Stimulated activated CD8-positive, alpha-beta memory T cell treated with anti-CD3 and anti-CD28 coated beads, Interleukin-7, amount 100 ng/mL, for 1 hour (primary cell): ENCODE data around the gene STARD8.

Experiments
- DNase-seq, 2 donors: peaks; one replicate each; pipeline ENCODE4 v3.0.0-alpha.2; 2020; ENCODE audit warnings: low read depth in 2 of 2

Gene STARD8

GRCh38 chrX:68692651-68693050, 45.2 kb downstream of the STARD8 start:
- DNase-seq, result no peak

- no peak for DNase-seq
These were observed 46.3 kb downstream of the STARD8 start for GRCh38 chrX:68693481-68694434.

GRCh38 chrX:68694435-68695205, 47.2 kb downstream of the STARD8 start:
- DNase-seq, result no peak

GRCh38 chrX:68695206-68695845, 47.9 kb downstream of the STARD8 start:
- DNase-seq, result no peak

- DNase-seq, result no peak
These were observed 49.0 kb downstream of the STARD8 start for GRCh38 chrX:68696267-68696990.

- no peak for DNase-seq
These were observed 49.6 kb downstream of the STARD8 start for GRCh38 chrX:68697036-68697435.

- no peak for DNase-seq
These were observed 50.1 kb downstream of the STARD8 start for GRCh38 chrX:68697465-68698125.

- DNase-seq, result no peak
These were observed 51.5 kb downstream of the STARD8 start for GRCh38 chrX:68698942-68699341.

- DNase-seq, result no peak
These were observed 52.7 kb downstream of the STARD8 start for GRCh38 chrX:68699960-68700746.

- DNase-seq, result no peak
These were observed 55.9 kb downstream of the STARD8 start for GRCh38 chrX:68703369-68703768.

GRCh38 chrX:68703846-68704245, 56.4 kb downstream of the STARD8 start:
- DNase-seq, result no peak

GRCh38 chrX:68705986-68706385, 58.5 kb downstream of the STARD8 start:
- no peak for DNase-seq

GRCh38 chrX:68708503-68709290, 61.2 kb downstream of the STARD8 start:
- DNase-seq, result no peak

GRCh38 chrX:68710870-68711576, 63.6 kb downstream of the STARD8 start:
- DNase-seq, result no peak

- DNase-seq, result no peak
These were observed 64.4 kb downstream of the STARD8 start for GRCh38 chrX:68711845-68712244.

GRCh38 chrX:68714856-68715255, 67.4 kb downstream of the STARD8 start:
- DNase-seq, result no peak

- no peak for DNase-seq
These were observed 69.7 kb downstream of the STARD8 start for GRCh38 chrX:68717196-68717595.

GRCh38 chrX:68717663-68718442, 70.4 kb downstream of the STARD8 start:
- DNase-seq, result no peak
